HG02970 (cell line): ENCODE measurements around the gene SLC34A1.
A peak's percentile ranks its signal among the peaks of the same experiment; 100 is the strongest.
"Not testable (repeated sequence)": the region's sequence is repeated elsewhere in the genome, so short reads cannot be mapped to it uniquely, and the experiment has no call there.

Experiments used
- ATAC-seq: cut with Tn5 transposase; IDR thresholded peaks from one replicate; pipeline ENCODE4 v1.9.1; 2021; ENCODE audit warnings: mild to moderate bottlenecking, moderate library complexity, moderate number of reproducible peaks; ENCODE audit not compliant: unreplicated experiment, low FRiP score

SLC34A1 gene

DNA sequence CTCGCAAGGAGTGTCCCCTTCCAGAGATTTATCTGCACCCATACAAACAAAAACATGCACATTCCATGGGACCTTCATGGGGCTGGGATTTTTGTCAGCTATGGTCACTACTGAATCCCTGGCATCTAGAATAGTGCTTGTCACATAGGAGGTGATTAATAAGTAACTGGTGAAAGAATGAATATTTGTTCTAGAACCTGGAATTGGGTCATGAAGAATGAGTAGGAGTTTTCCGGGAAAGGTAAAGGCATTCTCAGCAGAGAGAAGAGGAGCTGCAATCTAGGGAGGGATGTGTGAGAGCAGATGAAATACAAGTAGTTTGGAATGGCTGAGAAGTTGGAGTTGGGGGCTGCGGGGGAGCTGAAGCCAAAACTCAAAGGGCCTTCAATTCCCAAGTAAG lies 30.0 kb upstream of the SLC34A1 start:
- no peak for ATAC-seq

DNA sequence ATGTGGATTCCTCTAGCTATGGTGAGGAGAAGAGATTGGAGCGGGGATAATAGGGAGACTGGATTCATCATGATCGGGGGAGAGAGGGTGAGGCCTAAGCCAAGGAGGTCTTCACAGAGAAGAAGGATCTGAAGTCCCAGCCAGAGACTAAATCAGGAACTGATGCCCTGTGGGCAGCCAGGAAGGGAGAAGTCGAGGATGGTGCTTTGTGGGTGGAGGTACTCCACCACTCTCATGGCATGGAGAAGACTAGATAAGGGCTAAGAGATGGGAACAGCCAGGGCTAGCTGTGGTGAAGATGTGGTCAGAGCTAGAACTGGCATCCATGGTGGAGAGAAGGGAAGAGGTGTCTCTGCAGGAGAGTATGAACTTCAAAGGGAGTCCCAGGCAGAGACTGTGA lies 29.5 kb upstream of the SLC34A1 start:
- ATAC-seq = no peak

DNA sequence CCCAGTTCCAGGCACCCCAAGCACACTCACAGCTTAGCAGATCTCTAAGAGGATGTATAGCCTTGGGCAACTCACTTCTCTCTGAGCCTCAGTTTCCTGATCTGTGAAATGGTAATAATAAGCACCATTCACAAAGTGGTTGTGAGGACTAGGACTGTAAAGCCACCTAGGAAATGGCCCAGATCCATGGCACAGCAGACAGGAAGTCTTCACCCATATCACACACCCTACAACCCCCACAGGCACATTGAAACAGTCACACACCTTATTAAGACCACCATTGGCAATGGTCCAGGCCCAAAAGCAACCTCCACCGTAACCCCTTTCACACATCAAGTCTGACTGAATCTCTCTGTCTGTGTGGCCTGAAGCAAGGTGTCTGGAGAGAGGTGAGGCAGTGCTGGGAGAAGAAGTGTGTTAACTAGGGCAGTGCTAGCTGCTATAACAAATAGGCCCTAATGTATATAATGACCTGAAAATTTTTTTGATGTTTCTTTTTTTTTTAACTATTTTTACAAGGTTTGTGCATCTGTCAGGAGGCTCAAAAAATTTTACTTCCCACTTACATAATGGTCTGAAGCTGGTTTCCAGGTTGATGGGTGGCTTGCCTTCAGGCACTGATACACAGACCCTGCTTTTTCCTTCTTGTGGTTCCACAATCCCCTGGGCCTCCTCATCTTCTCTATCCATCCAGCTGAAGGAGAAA lies 28.9 kb upstream of the SLC34A1 start:
- ATAC-seq = no peak

DNA sequence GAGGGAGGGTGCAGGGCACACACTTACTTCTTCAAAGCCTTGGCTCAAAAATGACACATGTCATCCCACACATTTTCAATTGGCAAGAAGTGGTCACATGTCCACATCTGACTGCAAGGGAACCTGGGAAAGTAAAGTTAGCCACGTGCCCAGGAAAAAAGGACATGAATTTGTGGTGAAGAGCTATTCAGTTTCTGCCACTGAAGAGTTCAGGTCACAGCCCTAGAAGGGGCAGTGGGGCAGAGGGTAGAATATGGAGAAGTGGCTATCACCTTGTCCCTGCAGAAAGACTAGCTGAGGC lies 28.4 kb upstream of the SLC34A1 start:
- no peak for ATAC-seq

DNA sequence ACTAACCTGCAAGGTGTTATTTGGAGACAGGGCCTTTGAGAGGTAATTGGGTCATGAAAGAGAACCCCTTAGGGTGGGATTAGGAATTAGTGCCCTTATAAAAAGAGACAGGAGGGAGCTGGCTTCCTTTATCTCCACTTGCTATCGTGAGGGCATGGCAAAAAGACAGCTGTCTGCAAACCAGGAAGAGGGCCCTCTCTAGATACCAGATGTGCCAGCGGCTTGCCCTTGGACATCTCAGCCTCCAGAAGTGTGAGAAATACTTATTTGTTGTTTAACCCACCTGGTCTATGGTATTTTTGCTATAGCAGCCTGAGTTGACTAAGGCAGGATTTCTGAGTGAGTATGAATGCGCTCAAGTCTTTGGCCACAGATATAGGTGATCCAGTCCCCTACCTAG lies 27.5 kb upstream of the SLC34A1 start:
- ATAC-seq = no peak

DNA sequence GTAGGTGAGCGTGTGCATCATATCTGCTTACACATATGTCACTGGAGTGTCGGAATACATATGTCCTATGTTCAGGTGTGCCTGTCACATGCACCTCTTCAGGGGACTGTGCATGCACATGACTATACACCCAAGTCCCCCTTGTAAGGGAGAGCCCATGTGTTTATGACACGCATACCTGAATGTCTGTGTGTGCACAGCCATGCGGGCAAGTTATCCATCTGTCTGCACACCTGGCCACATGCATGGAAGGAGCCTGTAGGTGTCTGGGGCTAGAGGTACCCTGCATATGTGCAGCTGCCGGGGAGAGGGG lies 27.1 kb upstream of the SLC34A1 start:
- ATAC-seq = no peak

DNA sequence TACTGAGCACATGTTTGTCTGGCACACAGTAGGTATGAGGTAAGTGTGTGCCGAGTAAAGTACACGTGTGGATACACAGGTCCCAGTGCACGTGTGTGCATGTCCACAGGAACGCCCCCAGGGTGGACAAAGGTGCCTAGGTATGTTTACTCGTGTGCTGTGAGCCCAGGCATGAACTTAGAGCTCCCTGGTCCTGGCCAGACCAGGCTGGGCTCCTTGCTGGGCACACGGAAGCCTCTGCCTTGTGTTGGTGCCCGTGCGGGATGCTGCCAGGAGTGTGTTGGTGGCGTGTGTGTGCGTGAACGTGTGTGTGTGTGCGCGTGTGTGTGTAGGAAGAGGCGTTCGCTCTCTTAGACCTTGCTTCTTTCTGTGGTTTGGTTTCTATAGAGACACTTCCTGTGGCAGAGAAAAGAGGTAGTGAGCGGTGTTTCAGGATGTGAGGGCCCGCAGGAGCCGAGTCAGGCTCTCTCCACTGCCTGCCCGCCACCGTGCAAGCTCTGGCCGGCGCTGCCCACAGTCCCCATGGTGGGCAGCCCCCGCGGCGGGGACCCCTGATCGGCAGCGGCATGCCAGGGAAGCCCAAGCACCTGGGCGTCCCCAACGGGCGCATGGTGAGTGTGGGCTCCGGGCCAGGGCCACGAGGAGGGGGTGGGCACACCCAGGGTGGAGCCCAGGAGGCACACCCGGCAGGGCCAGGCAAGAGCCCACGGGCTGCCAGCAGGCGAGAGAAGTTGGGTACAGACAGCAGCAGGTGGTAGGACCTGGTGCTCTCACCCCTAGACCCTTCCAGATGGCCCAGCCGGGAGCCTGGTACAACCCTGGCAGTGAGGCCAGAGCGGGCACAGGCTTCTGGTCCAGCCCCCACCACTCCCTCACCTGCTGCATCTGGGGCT lies 26.5 kb upstream of the SLC34A1 start, which contains the start of gene RGS14:
TSS of gene RGS14 (plus strand) at position 466 of the 893 bp plus-strand sequence. CDS start at position 567, 101 bp downstream.
- ATAC-seq = peak; percentile 61

DNA sequence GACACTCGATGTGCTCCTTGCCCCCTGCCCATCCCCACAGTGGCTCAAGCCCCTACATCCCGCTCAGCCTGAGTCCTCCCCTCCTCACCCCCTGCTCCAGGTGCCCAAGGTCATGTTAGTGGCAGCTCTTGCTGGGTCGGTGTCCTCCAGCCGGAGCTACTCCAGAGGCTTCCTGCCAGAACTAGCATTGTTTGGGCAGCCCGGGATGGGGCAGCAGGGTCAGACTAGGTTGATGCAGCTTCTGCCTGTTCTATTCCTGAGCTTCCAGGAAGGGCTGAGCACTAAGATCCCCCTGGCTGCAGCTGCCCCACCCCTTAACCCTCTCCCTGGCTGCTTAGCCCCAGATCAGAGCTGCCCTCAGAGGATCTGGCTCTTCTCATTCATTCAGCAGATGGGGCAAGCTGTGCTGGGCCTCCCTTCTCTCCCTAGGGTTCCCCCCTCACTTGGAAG lies 25.8 kb upstream of the SLC34A1 start:
- ATAC-seq = peak; percentile 4

DNA sequence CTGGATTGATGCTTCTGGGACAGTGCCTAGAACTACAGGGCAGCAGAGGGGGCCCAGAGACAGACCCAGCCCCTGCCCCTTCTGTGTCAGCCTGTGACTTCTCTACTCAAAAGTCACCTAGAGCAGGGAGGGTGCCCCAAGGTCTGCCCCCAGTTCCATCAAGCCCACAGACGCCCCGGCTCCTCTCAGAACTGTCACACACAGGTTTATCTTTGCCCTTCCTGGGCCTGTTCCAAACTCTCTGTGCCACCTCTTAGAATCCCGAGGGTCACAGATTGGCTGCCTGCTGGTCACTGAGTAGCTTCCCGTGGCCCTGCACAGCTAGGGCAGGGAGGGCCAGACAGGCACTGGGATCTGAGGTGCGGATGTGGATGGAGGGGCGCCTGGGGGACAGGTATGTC lies 24.8 kb upstream of the SLC34A1 start:
- ATAC-seq = no peak

DNA sequence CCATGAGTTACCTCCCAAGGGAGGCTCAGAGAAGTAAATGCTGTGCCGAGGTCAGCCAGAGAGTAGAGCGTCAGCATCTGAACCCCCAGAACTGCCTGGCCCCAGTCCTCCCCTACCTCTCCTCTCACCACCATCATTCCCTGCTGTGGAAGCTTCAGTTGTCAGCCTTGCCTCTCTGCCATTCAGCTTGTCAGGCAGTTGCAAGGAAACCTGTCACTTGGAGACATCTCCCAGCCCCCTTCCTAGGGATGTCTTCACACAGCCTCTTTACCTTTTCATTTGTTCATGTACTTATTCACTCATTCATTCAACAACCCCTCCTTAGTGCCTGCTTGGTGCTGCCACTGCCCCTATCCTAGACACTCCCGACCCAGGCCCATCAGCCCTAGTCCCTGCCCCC lies 24.4 kb upstream of the SLC34A1 start:
- no peak for ATAC-seq

DNA sequence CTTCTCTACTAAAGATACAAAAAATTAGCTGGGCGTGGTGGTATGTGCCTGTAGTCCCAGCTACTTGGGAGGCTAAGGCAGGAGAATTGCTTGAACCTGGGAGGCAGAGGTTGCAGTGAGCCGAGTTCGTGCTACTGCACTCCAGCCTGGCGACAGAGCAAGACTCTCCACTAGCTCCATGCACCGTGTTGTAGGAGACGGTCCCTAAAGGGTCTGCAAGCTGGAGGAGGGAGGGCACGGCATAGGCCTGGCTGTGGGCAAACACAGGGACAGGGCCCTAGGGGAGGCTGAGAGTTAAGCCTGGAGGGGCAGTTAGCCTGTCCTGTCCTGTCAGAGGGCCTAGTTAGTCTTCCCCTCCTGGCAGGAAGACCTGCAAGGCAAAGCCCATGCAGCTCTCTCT lies 23.5 kb upstream of the SLC34A1 start:
- ATAC-seq = not testable (repeated sequence)

DNA sequence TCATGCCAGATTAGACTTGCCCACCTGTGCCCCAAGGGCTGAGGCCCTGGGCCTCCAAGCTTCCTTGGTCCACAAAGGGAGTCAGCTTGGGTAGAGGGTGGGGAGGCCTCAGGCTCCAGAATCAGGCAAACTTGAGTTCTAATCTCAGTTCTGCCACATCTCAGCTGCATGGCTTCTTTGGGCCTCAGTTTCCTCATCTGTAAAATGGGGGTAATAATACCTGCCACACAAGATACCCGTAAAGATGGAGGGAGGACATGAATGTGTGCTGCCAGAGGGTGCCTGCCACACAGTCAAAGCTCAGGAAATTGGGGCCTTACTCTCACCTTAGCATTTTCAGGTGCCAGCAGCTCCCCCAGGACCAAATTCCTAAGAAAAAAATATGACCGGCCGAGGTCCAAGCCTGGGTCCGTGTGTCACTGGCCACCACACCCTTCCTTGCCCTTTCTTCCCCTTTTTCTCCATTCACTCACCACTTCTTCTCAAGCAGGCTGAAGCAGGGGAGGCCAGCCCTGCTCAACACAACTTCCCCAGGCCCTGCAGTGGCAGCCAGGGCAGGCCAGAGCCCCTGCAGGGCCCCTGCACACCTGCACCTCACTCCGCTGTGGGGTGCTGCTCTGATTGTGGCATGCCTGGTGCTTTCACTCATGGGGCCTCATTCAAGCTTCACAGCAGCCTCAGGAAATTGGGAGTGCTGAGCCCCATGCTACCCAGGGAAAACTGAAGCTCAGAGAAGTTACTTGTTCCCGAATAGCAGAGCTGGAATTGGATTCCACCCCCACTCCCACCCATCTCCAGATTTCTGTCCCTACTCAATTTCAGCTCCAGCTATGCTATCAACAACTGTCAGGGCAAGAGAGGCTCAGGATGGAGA lies 22.6 kb upstream of the SLC34A1 start:
- ATAC-seq = no peak

DNA sequence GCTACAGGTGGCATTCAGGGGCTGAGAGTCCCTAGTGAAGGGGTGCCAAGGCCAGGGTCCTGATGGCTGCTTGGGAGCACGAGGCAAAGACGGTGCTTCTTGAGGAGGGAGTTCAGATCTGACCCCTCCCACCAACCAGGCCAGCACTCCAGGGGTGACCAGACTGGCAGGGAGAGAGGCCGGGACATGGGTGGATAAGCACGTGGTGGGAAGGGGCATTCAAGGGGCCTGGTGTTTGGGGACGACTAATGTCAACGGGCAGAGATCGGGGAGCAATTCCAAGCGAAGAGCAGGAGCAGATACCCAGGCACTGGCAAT lies 22.0 kb upstream of the SLC34A1 start:
- no peak for ATAC-seq

DNA sequence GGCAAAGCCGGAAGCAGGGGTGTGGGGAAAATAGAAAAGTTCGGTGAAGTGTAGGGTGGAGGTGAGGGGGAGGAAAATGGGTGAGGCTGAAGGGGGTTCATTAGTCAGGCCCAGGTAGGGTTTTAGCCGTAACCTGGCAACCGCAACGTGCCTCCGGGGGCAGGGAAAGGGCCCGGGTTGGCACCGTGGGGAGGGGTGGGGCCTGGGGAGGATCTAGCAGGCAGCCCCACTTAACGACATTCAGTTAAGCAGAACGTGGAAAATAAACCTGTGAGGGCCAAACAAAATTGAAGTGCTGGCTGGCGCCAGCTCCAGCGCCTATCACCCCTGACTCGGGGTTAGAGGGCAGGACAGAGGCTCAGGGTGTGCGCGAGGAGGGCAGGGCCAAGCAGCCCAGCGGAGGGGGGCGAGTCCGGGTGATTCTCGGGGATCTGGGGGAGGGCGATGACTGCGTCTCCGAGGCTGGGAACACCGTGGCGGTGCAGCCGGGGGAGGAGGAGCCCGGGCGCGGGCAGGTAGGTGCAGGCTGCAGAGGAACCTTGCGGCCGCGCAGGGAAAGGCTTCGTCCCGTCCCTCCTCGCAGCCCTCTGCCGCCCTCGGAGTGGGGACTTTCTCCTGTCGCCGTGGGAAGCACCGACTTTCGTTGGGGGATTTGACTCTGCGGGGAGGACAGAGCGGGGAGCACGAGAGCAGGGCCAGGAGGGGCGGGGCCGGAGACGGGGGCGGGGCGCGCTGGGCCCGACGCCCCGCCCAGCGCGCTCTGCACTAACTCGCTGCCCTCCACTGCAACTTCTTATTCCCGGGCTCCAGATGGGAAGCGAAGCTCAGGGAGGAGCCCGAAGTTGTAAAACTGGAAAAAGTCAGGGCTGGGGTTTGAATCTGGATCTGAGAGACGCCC lies 21.4 kb upstream of the SLC34A1 start:
- ATAC-seq = peak; percentile 34

DNA sequence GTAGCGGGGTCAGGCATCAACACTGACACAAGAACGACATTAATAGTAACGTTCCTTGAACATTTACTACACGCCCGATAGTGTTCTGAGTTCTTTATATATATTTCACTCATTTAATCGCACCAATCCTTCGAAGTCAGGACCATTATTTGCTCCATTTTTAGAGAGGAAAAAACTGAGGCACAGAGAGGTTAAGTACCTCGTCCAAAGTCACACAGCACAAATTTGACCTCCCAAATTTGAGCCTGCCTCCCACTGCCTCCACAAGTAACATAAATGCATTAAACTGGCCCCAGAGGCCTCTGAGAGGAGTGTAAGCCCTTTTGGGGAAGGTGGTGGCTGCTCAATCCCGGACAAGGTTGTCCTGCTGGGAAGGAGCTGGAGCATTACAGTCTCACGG lies 20.7 kb upstream of the SLC34A1 start:
- no peak for ATAC-seq

DNA sequence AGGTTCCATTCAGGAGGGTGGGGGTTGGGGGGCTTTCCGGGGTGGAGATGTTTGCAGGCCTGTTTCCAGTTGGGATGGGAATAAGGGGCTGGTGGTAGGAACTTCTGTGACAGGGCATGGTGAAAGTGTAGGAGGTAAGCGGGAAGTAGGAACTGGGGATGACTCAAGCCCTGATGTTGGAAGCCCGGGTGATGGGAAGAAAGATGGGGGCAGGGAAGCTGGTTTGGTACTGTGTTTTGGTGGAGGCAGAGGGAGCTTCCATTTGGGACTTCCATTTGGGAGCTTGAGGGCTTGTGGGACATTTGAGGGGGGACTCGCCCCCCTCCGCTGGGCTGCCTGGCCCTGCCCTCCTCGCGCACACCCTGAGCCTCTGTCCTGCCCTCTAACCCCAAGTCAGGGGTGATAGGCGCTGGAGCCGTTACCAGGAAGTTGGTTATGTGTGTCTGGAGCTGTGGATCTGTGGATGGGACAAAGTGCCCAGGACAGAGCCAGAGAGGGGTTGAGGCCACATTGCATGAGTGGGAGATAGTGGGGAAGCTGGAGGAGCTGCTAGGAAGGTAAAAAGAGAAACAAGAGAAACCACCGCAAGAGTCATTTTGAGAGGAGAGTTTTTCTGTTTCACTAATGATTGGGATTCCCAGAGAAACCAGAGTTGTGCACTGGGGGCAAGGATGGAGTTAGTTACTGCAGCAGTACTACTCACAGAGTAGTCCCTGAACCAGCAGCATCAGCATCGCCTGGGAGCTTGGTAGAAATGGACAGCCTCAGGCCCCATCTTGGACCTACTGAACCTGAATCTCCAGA lies 19.9 kb upstream of the SLC34A1 start:
- no peak for ATAC-seq

DNA sequence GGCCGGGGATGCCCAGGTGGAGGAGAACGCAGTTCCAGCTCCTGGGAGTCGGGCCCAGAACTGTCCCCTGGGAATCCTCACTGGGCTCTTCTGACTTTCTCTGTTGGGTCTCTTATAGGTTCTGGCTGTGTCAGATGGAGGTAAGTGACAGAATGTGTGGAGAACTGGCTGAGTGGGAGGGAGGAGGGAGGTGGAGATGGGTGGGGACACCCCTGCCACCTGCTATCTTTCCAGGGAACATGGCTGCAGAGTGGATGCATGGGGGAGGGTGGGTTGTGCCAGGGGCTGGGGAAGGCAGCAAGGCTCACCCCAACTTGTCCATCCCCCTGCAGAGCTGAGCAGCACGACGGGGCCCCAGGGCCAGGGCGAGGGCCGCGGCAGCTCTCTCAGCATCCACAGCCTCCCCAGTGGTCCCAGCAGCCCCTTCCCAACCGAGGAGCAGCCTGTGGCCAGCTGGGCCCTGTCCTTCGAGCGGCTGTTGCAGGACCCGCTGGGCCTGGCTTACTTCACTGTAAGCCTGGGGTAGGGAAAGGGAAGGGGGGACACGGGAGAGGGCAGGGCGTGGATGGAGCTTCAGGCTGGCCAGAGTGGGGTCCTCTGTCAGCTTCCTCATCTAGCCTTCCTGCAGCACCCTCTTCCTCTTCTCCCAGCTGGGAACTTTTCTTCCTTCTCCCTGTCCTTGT lies 18.2 kb upstream of the SLC34A1 start:
- ATAC-seq = no peak

DNA sequence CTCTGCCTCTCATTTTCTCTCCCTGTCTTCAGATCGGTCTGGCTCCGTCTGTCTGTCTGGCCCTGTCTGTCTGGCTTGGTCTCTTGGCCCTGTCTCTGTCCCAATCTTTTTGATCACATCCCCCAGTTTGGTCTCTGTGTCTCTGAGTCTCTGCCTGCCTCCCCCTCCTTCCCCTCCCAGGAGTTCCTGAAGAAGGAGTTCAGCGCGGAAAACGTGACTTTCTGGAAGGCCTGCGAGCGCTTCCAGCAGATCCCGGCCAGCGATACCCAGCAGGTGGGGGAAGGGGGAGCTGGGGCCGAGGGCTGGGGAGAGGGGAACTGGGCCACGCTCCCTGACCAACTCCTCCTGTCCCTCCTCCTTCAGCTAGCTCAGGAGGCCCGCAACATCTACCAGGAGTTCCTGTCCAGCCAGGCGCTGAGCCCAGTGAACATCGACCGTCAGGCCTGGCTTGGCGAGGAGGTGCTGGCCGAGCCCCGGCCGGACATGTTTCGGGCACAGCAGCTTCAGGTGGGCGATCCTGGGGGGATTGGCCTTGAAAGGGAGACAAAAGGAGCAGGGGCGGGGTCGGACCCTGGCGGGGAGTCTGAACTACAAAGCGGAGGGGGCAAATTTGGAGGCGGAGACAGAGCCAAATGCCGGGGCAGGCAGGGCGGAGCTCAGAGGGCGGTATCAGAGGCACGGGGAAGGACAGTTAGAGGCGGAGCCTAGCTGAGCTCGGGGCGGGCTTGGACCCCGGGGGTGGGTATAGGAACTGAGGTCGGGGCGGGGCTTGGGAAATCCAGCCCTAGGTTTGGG lies 17.5 kb upstream of the SLC34A1 start:
- no peak for ATAC-seq
